ENCODE results near the gene SMG6.

- TF ChIP-seq POLR2A (IDR thresholded peaks at IDR 0.05) (no peak), CTCF (IDR thresholded peaks at IDR 0.05) (no peak)
Measured at GRCh38 chr17:2107506-2107905, 196.1 kb downstream of the SMG6 start.
